Glutamatergic neuron (in vitro differentiated cells): Measurements from ENCODE around the gene PCAT7. TPM values are rescaled to one million over a fixed set of nuclear protein-coding genes. Genes with fewer than 3 reads are reported as not detected.

ENCODE experiments used
- DNase-seq: peaks from one replicate; pipeline ENCODE4 v3.0.0; 2022
- H3K27ac Mint-ChIP-seq: one replicate; pipeline ENCODE4 v1.8.0; 2020; ENCODE audit warnings: mild to moderate bottlenecking, mixed read lengths, inconsistent platforms; ENCODE audit not compliant: unreplicated experiment
- H3K27me3 Mint-ChIP-seq: one replicate; pipeline ENCODE4 v1.8.0; 2020; ENCODE audit warnings: mild to moderate bottlenecking, moderate library complexity, mixed read lengths, inconsistent platforms; ENCODE audit not compliant: unreplicated experiment
- H3K36me3 Mint-ChIP-seq: one replicate; pipeline ENCODE4 v1.8.0; 2020; ENCODE audit warnings: mild to moderate bottlenecking, mixed read lengths, inconsistent platforms; ENCODE audit not compliant: unreplicated experiment
- H3K4me1 Mint-ChIP-seq: one replicate; pipeline ENCODE4 v1.8.0; 2020; ENCODE audit warnings: mild to moderate bottlenecking, low read depth, mixed read lengths, inconsistent platforms; ENCODE audit not compliant: unreplicated experiment
- H3K4me3 Mint-ChIP-seq: one replicate; pipeline ENCODE4 v1.8.0; 2020; ENCODE audit warnings: mild to moderate bottlenecking, mixed read lengths, inconsistent platforms; ENCODE audit not compliant: unreplicated experiment
- H3K9me3 Mint-ChIP-seq: one replicate; pipeline ENCODE4 v1.8.0; 2020; ENCODE audit warnings: mild to moderate bottlenecking, moderate library complexity, mixed read lengths, inconsistent platforms; ENCODE audit not compliant: unreplicated experiment
- total RNA-seq: library from RNA; stranded (reverse); fragmentation: NEBNext Ultra II Directional; extraction: Animal tissue kit (Norgen Biotek cat#: 25700); gene quantifications from one replicate; pipeline ENCODE4 v1.2.1, GENCODE V29; 2021; ENCODE audit not compliant: unreplicated experiment
- TF ChIP-seq, protein P1 (sequence below): fragments of 200-600 bp; sonication (generic); IDR thresholded peaks from one replicate; pipeline ENCODE4 v1.5.0; 2021; ENCODE audit not compliant: partially characterized antibody, unreplicated experiment

The PCAT7 gene
- total RNA-seq, 1 donor from 2014 or later = 16.4 TPM

DNA sequence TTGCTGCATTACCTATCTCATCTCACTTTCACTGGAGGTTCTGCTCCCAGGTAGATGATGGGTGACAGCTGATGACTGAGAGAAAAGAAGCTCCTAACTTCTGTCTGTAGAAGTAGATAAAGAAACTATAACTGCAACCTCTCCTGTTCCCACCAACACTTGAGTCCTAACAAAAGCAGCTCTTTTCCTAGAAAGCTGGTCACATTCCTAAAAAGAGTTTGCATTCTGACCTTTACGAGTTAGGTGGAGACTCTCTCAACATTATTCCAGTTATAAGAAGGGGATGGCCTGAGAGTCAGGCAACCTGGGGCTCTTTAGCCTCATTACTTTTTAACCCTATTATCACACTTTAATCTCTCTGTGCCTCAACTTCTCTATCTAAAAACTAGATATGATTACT lies 8.9 kb upstream of the PCAT7 start:
- no peak for DNase-seq
- H3K36me3 Mint-ChIP-seq = peaks cover 4% of the 10 kb centered on the region
- H3K27ac Mint-ChIP-seq = no peak overlapping the region
- H3K9me3 Mint-ChIP-seq = no peaks in the 10 kb centered on the region
- peaks cover 2% of the 10 kb centered on the region for H3K27me3 Mint-ChIP-seq
- H3K4me3 Mint-ChIP-seq = no peak overlapping the region
- peaks cover 6% of the 10 kb centered on the region for H3K4me1 Mint-ChIP-seq
- TF ChIP-seq, protein P1, sequence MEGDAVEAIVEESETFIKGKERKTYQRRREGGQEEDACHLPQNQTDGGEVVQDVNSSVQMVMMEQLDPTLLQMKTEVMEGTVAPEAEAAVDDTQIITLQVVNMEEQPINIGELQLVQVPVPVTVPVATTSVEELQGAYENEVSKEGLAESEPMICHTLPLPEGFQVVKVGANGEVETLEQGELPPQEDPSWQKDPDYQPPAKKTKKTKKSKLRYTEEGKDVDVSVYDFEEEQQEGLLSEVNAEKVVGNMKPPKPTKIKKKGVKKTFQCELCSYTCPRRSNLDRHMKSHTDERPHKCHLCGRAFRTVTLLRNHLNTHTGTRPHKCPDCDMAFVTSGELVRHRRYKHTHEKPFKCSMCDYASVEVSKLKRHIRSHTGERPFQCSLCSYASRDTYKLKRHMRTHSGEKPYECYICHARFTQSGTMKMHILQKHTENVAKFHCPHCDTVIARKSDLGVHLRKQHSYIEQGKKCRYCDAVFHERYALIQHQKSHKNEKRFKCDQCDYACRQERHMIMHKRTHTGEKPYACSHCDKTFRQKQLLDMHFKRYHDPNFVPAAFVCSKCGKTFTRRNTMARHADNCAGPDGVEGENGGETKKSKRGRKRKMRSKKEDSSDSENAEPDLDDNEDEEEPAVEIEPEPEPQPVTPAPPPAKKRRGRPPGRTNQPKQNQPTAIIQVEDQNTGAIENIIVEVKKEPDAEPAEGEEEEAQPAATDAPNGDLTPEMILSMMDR = no peak

GRCh38 chr9:94553029-94553938 lies 1.6 kb upstream of the PCAT7 start:
- TF ChIP-seq, protein P1 = no peak
- Mint-ChIP-seq H3K9me3 (peaks cover 2% of the 10 kb centered on the region), H3K4me1 (peaks cover 3% of the 10 kb centered on the region), H3K27ac (no peak overlapping the region), H3K36me3 (peaks cover 16% of the 10 kb centered on the region), H3K4me3 (no peak overlapping the region), H3K27me3 (peaks cover 1% of the 10 kb centered on the region)
- peak; percentile 21 for DNase-seq

GRCh38 chr9:94554078-94554438 lies 825 bp upstream of the PCAT7 start:
- Mint-ChIP-seq H3K36me3 (peaks cover 16% of the 10 kb centered on the region), H3K27ac (no peak overlapping the region), H3K4me1 (peaks cover 3% of the 10 kb centered on the region), H3K9me3 (peaks cover 2% of the 10 kb centered on the region), H3K27me3 (peaks cover 1% of the 10 kb centered on the region), H3K4me3 (no peak overlapping the region)
- TF ChIP-seq, protein P1 = no peak
- DNase-seq = no peak

DNA sequence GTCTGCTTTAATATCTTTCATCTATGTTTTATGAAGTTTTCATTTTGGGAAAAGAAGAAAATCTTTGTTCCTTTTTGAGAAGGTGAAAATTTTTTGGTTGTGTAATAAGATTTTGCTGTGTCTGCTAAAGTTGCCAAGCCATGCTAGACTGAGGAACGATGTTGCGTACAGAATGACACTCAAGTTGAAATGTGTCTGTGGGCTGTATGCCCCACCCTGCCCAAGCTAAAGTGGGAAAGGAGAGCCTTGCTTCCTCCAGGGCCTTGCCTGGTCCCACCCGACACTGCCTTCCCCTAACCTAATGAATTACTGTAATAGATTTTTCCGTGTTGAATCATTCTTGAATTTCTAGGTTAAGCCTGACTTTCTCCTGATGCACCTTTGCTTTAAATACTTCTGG lies 2.5 kb downstream of the PCAT7 start:
- Mint-ChIP-seq H3K4me1 (peaks cover 3% of the 10 kb centered on the region), H3K9me3 (peaks cover 1% of the 10 kb centered on the region), H3K36me3 (no peaks in the 10 kb centered on the region), H3K27ac (no peak overlapping the region), H3K4me3 (no peak overlapping the region), H3K27me3 (peaks cover 3% of the 10 kb centered on the region)
- TF ChIP-seq, protein P1 = no peak
- no peak for DNase-seq

DNA sequence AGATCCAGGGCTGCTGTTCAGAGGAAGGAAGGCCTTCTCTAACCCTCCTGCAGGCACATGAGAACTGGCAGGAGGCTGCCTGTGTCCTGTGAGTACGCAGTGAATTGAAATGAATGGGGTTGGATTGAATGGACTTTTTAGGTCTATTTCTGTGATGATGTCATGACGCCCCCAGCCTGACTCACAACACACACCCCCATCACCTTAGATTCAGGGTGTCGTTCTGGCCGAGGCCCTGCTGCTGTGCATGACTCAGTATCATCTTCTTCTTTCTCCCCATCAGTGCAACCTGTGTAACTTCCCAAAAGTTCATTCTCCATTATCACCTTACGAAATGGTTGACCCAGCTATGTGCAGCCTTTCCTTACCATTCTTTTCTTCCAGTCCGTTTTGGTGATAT lies 5.4 kb downstream of the PCAT7 start:
- H3K9me3 Mint-ChIP-seq = no peaks in the 10 kb centered on the region
- no peak for DNase-seq
- H3K27ac Mint-ChIP-seq = no peak overlapping the region
- H3K27me3 Mint-ChIP-seq = peaks cover 4% of the 10 kb centered on the region
- H3K4me1 Mint-ChIP-seq = peaks cover 3% of the 10 kb centered on the region
- no peak overlapping the region for H3K4me3 Mint-ChIP-seq
- peaks cover 11% of the 10 kb centered on the region for H3K36me3 Mint-ChIP-seq
- TF ChIP-seq, protein P1 = no peak
